ENCODE measurements around the gene SLC38A8. TPM values are rescaled to one million over a fixed set of nuclear protein-coding genes. Genes with fewer than 3 reads are reported as not detected.

The SLC38A8 gene
- polyA plus RNA-seq, 2 of the 4 experiments (the other 2 are of a cell fraction), result not detected

GRCh38 chr16:84069540-84069939 is 26.9 kb upstream of the SLC38A8 start:
- ChIA-PET POLR2A (no interaction called here), CTCF (interaction anchor here (1.2 to 19.9 kb wide), 11 partner anchors 8 to 140 kb away, joined by 3 to 414 read pairs (median 4); partner anchors contain the start of gene OSGIN1)
- no peak overlapping the region for H3K4me3 ChIP-seq
- ATAC-seq (no peak), DNase-seq (ENCODE audit: low read depth in 1 of 2, low spot score in 1 of 2) (no peak), FAIRE-seq (no peak)
- H3K27ac ChIP-seq, result no peak overlapping the region
- H3K9me3 ChIP-seq, result no peaks in the 10 kb centered on the region
- 91% methylated on average over 6 of the region's 6 CpGs for WGBS (ENCODE audit: missing lambda C conversion rate)
- TF ChIP-seq REST (IDR thresholded peaks at IDR 0.05), result no peak
- no peak for TF ChIP-seq RFX5 (IDR thresholded peaks at IDR 0.05)
- TF ChIP-seq TP53 (CRISPR knock-in tag; IDR thresholded peaks at IDR 0.05), result no peak
- TF ChIP-seq ZC3H11A (IDR thresholded peaks at IDR 0.05), result no peak
- no peak for TF ChIP-seq NR3C1 (IDR thresholded peaks at IDR 0.05)
- TF ChIP-seq ZNF302 (CRISPR knock-in tag; IDR thresholded peaks at IDR 0.05), result no peak
- no peak for TF ChIP-seq CHD2 (IDR thresholded peaks at IDR 0.05; ENCODE audit: low read length, partially characterized antibody)
- no peak for TF ChIP-seq RCOR1 (IDR thresholded peaks at IDR 0.05; ENCODE audit: low read depth, low read length)
- TF ChIP-seq PHF8 (IDR thresholded peaks at IDR 0.05; ENCODE audit: borderline replicate concordance, low read depth), result no peak
- no peak for TF ChIP-seq ESRRA (IDR thresholded peaks at IDR 0.05; ENCODE audit: borderline replicate concordance, low read length)
- no peak for TF ChIP-seq BHLHE40 (IDR thresholded peaks at IDR 0.05; ENCODE audit: low read depth, low read length)
- TF ChIP-seq HOXA7 (CRISPR knock-in tag; IDR thresholded peaks at IDR 0.05), result no peak
- TF ChIP-seq RAD21 (conservative IDR thresholded peaks at IDR 0.05 in 1 of 2, IDR thresholded peaks at IDR 0.05 in 1 of 2), result no peak
- no peak for TF ChIP-seq RARB (CRISPR knock-in tag; IDR thresholded peaks at IDR 0.05)
- TF ChIP-seq SREBF2 (IDR thresholded peaks at IDR 0.05), result no peak
- no peak for TF ChIP-seq HOXB5 (CRISPR knock-in tag; IDR thresholded peaks at IDR 0.05)
- TF ChIP-seq ELK1 (IDR thresholded peaks at IDR 0.05; ENCODE audit: low read depth, low read length), result no peak
- no peak for TF ChIP-seq EHMT2 (IDR thresholded peaks at IDR 0.05; ENCODE audit: low read depth)
- no peak for TF ChIP-seq HDAC2 (IDR thresholded peaks at IDR 0.05)
- no peak for TF ChIP-seq FOSL2 (IDR thresholded peaks at IDR 0.05)
- no peak for TF ChIP-seq FOSL2 (CRISPR knock-in tag; IDR thresholded peaks at IDR 0.05)
- no peak overlapping the region for H3K4me2 ChIP-seq
- no peaks in the 10 kb centered on the region for H3K4me1 ChIP-seq

GRCh38 chr16:84068783-84069462 is 26.3 kb upstream of the SLC38A8 start:
- TF ChIP-seq JUNB (IDR thresholded peaks at IDR 0.05) (no peak), ZSCAN20 (CRISPR knock-in tag; IDR thresholded peaks at IDR 0.05) (no peak), CHD4 (IDR thresholded peaks at IDR 0.05; ENCODE audit: borderline replicate concordance) (no peak)
- ATAC-seq (no peak), DNase-seq (ENCODE audit: low read depth in 1 of 2, low spot score in 1 of 2) (no peak), FAIRE-seq (no peak)
- Histone ChIP-seq H3K4me1 (no peaks in the 10 kb centered on the region), H3K4me2 (no peak overlapping the region), H3K9me3 (no peaks in the 10 kb centered on the region), H3K27ac (no peak overlapping the region), H3K4me3 (no peak overlapping the region)
- 90% methylated on average over 13 of the region's 13 CpGs for WGBS (ENCODE audit: missing lambda C conversion rate)
- CTCF ChIA-PET, result interaction anchor here (1.2 to 19.9 kb wide), 11 partner anchors 8 to 139 kb away, joined by 3 to 414 read pairs (median 4); partner anchors contain the start of gene OSGIN1
- POLR2A ChIA-PET, result no interaction called here
